ENCODE measurements around the gene SLTM.

DNA sequence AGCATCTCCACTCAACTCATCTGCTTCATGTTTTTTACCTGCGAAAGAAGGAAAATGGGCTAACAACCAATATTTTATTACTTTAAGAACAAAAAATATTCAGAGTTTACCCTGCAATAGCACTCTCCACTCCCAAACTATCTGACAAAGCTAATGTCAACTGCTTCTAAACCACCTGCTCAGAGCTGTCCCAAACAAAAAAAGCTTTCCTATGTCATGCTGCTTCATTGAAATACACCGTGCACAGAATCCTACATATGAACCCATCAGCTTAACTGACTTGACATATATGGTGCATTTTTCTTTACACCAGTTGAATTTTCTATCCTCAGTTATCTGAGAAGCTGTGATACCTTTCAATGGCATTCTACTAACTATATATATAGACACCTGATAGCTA is 16.5 kb downstream of the SLTM start:
- TF ChIP-seq, protein P1, sequence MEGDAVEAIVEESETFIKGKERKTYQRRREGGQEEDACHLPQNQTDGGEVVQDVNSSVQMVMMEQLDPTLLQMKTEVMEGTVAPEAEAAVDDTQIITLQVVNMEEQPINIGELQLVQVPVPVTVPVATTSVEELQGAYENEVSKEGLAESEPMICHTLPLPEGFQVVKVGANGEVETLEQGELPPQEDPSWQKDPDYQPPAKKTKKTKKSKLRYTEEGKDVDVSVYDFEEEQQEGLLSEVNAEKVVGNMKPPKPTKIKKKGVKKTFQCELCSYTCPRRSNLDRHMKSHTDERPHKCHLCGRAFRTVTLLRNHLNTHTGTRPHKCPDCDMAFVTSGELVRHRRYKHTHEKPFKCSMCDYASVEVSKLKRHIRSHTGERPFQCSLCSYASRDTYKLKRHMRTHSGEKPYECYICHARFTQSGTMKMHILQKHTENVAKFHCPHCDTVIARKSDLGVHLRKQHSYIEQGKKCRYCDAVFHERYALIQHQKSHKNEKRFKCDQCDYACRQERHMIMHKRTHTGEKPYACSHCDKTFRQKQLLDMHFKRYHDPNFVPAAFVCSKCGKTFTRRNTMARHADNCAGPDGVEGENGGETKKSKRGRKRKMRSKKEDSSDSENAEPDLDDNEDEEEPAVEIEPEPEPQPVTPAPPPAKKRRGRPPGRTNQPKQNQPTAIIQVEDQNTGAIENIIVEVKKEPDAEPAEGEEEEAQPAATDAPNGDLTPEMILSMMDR (IDR thresholded peaks at IDR 0.05; ENCODE audit: insufficient read depth, low read depth, low read length), result no peak
- no peak for TF ChIP-seq EZH2 (IDR thresholded peaks at IDR 0.05; ENCODE audit: insufficient read depth, low read length)
